ENCODE data around the gene ZNF699. TPM values are rescaled to one million over a fixed set of nuclear protein-coding genes. Genes with fewer than 3 reads are reported as not detected.
"Not testable (repeated sequence)": the region's sequence is repeated elsewhere in the genome, so short reads cannot be mapped to it uniquely, and the experiment has no call there.

Gene ZNF699
- total and polyA plus RNA-seq, 2 experiments from 2014 or later = 3.0 to 11.8 TPM

- TF ChIP-seq ZNF462 (CRISPR knock-in tag; IDR thresholded peaks at IDR 0.05) = no peak
- no peak for TF ChIP-seq EZH2phosphoT487 (IDR thresholded peaks at IDR 0.05; ENCODE audit: unreplicated experiment)
- TF ChIP-seq ZNF331 (CRISPR knock-in tag; IDR thresholded peaks at IDR 0.05; ENCODE audit: low read depth) = no peak
These were observed 13.9 kb upstream of the ZNF699 start (continued) for GRCh38 chr19:9323557-9323918.

- not testable (repeated sequence) for H3K36me3 ChIP-seq (ENCODE audit: insufficient read depth); H3K27me3 ChIP-seq (ENCODE audit: insufficient read depth); H2AFZ ChIP-seq; H3K27ac Mint-ChIP-seq; H3K4me1 Mint-ChIP-seq; H3K4me3 Mint-ChIP-seq; H3K27ac ChIP-seq (ENCODE audit: low read depth); H3K4me2 ChIP-seq; H3K4me3 ChIP-seq; H3K4me1 ChIP-seq (ENCODE audit: insufficient read depth); DNase-seq (ENCODE audit: low spot score); H3F3A ChIP-seq (replicated peaks; ENCODE audit: low read depth); ATAC-seq; H3K9me2 ChIP-seq (ENCODE audit: insufficient read depth); H4K20me1 ChIP-seq (replicated peaks; ENCODE audit: insufficient read depth)
- Mint-ChIP-seq H3K36me3 (ENCODE audit: low read depth) (peaks cover 51% of the 10 kb centered on the region), H3K27me3 (ENCODE audit: insufficient read depth, low read depth, poor library complexity) (peaks cover 17% of the 10 kb centered on the region), H3K9me3 (peaks cover 76% of the 10 kb centered on the region)
- H3K79me2 ChIP-seq (replicated peaks; ENCODE audit: insufficient read depth) = peaks cover 27% of the 10 kb centered on the region
These were observed 12.6 kb upstream of the ZNF699 start for GRCh38 chr19:9322201-9322600.

- not testable (repeated sequence) for H3K4me3 Mint-ChIP-seq; DNase-seq (ENCODE audit: low spot score); H3K4me2 ChIP-seq; H3K4me1 Mint-ChIP-seq; H3K27me3 ChIP-seq (ENCODE audit: insufficient read depth); H3F3A ChIP-seq (replicated peaks; ENCODE audit: low read depth); H3K9me2 ChIP-seq (ENCODE audit: insufficient read depth); H4K20me1 ChIP-seq (replicated peaks; ENCODE audit: insufficient read depth); H3K27ac ChIP-seq (ENCODE audit: low read depth); H3K4me3 ChIP-seq; H2AFZ ChIP-seq; ATAC-seq; H3K4me1 ChIP-seq (ENCODE audit: insufficient read depth); H3K36me3 ChIP-seq (ENCODE audit: insufficient read depth); H3K27ac Mint-ChIP-seq
- peaks cover 23% of the 10 kb centered on the region for H3K79me2 ChIP-seq (replicated peaks; ENCODE audit: insufficient read depth)
- H3K27me3 Mint-ChIP-seq (ENCODE audit: insufficient read depth, low read depth, poor library complexity) = peaks cover 17% of the 10 kb centered on the region
- H3K36me3 Mint-ChIP-seq (ENCODE audit: low read depth) = peaks cover 47% of the 10 kb centered on the region
- H3K9me3 Mint-ChIP-seq = peaks cover 75% of the 10 kb centered on the region
These were observed 12.1 kb upstream of the ZNF699 start for GRCh38 chr19:9321756-9322155.
